ENCODE measurements around the gene OGT.

GRCh38 chrX:71581210-71581609 is 48.3 kb downstream of the OGT start:
- no peak for TF ChIP-seq REST (IDR thresholded peaks at IDR 0.05; ENCODE audit: insufficient read depth in 1 of 2, low read depth in 2 of 2, low read length in 2 of 2)
- TF ChIP-seq FOXP2 (optimal IDR thresholded peaks at IDR 0.05; ENCODE audit: borderline replicate concordance, extremely low read depth, extremely low read length, insufficient read depth), result no peak
- TF ChIP-seq POLR2AphosphoS5 (IDR thresholded peaks at IDR 0.05; ENCODE audit: low read depth, low read length), result no peak
- TF ChIP-seq TAF1 (IDR thresholded peaks at IDR 0.05; ENCODE audit: borderline replicate concordance, insufficient read depth, low read length), result no peak
- TF ChIP-seq SIN3A (IDR thresholded peaks at IDR 0.05; ENCODE audit: borderline replicate concordance, insufficient read depth, low read length), result no peak

All from PFSK-1 (cell line).